GM12801 (cell line): ENCODE results near the gene KCNE3.

Experiments
- TF ChIP-seq, protein P1 (sequence below): IDR thresholded peaks from one replicate; pipeline ENCODE4 v1.5.1; 2011; ENCODE audit warnings: control low read depth; ENCODE audit not compliant: insufficient read length; ENCODE audit errors: extremely low read depth

Gene KCNE3, protein sequence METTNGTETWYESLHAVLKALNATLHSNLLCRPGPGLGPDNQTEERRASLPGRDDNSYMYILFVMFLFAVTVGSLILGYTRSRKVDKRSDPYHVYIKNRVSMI

DNA sequence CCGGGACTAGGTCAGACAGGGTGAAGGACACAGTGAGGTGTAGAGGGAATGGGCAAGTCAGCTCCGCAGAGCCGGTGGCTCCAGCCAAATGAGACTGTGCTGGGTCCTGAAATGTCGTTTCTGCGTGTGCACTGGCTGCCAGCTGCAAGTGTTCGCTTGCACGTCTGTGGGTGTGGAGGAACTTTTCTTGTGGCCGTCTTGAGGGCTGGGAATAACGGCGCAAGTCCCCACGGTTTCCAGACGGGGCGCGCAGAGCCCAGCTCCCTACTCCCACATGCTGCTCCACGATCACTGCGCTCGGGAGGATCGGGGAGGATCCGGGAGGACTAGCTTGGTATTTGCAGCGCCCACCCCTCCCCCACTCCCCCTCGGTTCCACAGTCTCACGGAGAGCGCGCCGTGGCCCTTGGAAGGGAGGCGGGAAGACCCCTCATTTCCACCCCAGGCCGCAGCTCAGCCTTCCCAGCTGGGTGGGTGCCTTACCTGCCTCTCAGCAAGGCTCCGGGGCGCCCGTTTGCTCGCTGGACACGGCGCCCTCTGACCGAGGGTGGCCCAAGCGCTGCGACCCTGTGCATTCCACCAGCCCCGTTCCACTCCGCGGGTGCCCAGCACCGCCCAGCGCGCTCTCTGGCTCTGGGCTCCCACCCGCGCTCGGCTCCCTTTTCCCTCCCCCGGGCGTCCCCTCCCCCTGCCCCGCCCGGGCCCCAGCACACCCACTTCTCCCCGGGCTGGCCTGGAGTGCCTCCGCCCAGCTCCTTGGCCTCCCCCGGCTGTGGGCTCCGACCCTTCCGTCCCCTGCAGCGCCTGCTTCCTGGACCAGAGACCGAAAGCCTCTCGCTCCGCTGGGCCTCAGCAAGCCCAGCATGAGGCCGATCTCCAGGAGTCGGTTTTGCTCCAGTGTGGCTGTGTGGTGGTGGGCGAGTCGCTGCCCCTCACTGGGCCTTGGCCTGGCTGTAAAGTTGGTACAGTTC is at the start of gene KCNE3:
KCNE3 (minus strand) TSS at position 634 of the 970 bp plus-strand sequence. CDS start 9,986 bp downstream, outside the sequence.
- TF ChIP-seq, protein P1, sequence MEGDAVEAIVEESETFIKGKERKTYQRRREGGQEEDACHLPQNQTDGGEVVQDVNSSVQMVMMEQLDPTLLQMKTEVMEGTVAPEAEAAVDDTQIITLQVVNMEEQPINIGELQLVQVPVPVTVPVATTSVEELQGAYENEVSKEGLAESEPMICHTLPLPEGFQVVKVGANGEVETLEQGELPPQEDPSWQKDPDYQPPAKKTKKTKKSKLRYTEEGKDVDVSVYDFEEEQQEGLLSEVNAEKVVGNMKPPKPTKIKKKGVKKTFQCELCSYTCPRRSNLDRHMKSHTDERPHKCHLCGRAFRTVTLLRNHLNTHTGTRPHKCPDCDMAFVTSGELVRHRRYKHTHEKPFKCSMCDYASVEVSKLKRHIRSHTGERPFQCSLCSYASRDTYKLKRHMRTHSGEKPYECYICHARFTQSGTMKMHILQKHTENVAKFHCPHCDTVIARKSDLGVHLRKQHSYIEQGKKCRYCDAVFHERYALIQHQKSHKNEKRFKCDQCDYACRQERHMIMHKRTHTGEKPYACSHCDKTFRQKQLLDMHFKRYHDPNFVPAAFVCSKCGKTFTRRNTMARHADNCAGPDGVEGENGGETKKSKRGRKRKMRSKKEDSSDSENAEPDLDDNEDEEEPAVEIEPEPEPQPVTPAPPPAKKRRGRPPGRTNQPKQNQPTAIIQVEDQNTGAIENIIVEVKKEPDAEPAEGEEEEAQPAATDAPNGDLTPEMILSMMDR, result no peak

DNA sequence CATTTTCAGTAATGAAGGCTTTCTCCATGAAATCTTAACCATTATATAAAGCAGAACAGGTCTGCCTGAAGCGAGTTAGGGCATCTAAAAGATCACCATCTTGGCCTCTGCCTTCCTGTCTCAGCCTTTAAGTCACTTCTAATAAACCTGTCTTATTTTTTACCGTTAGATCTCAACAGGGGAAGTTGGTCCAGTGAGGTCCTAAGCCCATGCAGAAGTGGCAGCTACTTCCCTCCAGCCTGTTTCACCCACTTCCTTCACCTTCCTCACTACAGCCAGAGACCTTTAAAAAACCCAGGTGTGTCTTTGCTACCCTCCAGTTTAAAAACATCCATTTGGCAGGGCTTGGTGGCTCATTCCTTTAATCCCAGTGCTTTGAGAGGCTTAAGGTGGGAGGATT is 40.2 kb upstream of the KCNE3 start:
- TF ChIP-seq, protein P1, result no peak

DNA sequence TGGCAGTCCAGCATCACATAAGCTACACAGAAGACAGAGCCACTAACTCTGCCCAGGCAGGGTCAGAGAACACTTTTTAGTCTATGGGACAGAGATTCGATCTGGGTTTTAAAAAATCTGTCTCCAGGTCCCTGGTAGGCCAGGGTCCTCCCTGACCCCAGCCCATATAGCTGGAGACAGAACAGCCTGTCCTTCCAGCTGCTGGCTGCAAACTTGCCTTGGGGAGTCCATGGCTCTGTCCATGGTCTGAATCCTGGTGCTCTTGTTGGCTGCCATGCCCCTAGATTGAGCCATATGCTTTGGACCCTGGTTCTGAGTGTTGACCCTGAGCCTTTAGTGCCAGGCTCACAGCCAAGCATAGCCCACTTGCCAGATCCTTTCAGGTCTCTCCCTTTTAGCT is 39.5 kb upstream of the KCNE3 start:
- TF ChIP-seq, protein P1, result no peak

DNA sequence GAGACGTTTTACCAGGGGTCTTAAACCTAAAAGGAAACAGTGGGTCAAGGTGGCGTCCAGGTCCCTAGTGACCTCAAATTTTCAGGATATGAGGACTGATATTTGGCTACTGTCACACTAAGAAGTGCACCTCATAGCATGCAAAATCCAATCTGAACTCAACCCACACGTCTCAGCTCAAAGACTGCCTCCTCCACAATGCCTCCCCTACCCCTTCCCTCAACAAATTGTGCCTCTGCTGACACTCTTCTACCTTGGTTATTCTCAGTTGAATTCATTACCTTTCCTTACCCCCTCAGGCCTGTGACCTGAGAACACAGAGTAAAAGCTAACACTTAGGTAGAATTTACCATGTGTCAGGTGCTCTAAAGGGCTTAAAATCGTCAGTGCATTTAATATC is 38.6 kb upstream of the KCNE3 start:
- TF ChIP-seq, protein P1, result no peak

DNA sequence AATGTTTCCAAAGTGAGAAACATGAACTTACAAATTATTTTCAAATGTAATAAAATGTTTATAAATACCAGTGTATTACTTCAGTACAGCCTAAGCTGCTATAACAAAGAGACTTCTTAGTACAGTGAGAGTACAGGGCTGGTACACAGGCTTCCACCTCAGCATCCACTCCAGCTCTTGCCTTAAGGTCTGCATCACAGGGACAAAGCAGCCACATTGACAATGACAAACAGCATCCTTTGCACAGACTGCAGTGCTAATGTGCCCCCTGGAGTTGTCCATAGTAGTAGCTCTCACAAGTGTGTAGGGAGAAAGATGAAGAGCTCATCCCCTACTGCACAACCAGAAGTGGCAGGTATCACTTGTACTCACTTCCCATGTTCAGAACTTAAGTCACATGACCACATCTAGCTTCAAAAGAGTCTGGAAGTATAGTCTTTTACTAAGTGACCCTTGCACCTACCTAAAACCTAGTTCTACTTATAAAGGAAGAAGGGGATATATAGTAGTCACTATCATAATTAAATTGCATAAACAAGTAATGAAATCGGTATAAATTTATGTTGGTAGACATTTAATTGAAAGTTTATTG is 36.8 kb upstream of the KCNE3 start:
- TF ChIP-seq, protein P1, result no peak

DNA sequence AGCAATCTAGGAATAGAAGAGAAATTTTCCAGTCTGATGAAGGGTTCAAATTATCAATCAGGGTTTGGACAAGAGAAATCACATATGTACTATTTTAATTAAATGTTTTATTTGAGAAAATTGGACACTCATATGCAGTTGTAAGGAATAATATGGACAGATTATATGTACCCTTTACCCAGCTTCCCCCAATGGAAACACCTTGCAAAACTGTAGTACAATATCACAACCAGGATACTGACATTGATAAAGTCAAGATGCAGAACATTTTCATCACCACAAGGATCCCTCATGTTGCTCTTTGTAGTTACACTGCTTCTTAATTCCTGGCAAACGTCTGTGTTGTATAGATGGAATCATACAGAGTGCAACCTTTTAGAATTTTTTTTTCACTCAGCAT is 27.6 kb upstream of the KCNE3 start:
- TF ChIP-seq, protein P1, result no peak
